Fibroblast of lung (primary cell): Measurements from ENCODE around the gene NAA16.

Experiments used
- EZH2 ChIP-seq: IDR thresholded peaks from 2 replicates; pipeline ENCODE4 v1.5.1; 2012; ENCODE audit warnings: low read length, control low read depth, mild to moderate bottlenecking; ENCODE audit errors: missing control alignments
- TF ChIP-seq, protein P1 (sequence below), 2 donors: IDR thresholded peaks in 1 of 2; conservative IDR thresholded peaks in 1 of 2; 1 replicate in 1 of 2; 2 replicates in 1 of 2; pipeline ENCODE4 v1.5.1; 2011 to 2012; ENCODE audit warnings: low read length in 2 of 2, control low read depth in 1 of 2, inconsistent platforms in 1 of 2, low read depth in 1 of 2, mild to moderate bottlenecking in 1 of 2

DNA sequence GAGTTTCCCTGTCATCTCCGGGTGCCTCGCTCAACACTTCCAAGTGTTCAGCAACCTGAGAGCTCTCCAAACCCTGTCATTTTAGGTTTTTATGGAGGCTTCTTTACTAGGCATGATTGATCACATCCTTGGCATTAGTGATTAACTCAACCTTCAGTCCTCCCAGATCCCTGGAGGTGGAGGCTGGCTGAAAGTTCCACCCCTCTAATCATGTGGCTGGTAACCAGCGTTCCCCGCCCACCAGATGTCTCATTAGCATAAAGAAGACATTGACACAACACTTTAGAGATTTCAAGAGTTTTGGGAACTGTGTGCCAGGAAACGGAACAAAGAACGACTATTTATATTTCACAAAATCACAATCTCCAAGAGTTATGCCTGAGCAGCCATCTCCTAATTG lies 75.1 kb downstream of the NAA16 start:
- TF ChIP-seq, protein P1, sequence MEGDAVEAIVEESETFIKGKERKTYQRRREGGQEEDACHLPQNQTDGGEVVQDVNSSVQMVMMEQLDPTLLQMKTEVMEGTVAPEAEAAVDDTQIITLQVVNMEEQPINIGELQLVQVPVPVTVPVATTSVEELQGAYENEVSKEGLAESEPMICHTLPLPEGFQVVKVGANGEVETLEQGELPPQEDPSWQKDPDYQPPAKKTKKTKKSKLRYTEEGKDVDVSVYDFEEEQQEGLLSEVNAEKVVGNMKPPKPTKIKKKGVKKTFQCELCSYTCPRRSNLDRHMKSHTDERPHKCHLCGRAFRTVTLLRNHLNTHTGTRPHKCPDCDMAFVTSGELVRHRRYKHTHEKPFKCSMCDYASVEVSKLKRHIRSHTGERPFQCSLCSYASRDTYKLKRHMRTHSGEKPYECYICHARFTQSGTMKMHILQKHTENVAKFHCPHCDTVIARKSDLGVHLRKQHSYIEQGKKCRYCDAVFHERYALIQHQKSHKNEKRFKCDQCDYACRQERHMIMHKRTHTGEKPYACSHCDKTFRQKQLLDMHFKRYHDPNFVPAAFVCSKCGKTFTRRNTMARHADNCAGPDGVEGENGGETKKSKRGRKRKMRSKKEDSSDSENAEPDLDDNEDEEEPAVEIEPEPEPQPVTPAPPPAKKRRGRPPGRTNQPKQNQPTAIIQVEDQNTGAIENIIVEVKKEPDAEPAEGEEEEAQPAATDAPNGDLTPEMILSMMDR (conservative IDR thresholded peaks at IDR 0.05 in 1 of 2, IDR thresholded peaks at IDR 0.05 in 1 of 2; ENCODE audit: low read depth in 1 of 2, low read length in 2 of 2): no peak
- no peak for TF ChIP-seq EZH2
